ENCODE results near the gene ERN1. TPM values are rescaled to one million over a fixed set of nuclear protein-coding genes. Genes with fewer than 3 reads are reported as not detected.

The ERN1 gene
- total and polyA plus RNA-seq, 2 of the 13 experiments (the other 11 are each of a cell fraction or from before 2014, with no cell fraction given): 6.0 to 12.7 TPM

GRCh38 chr17:64007838-64008282, 122.1 kb downstream of the ERN1 start (continued):
- TF ChIP-seq TCF7 (IDR thresholded peaks at IDR 0.05; ENCODE audit: low read depth) (no peak), AGO2 (optimal IDR thresholded peaks at IDR 0.05; ENCODE audit: low read depth, low read length) (no peak), ZNF235 (CRISPR knock-in tag; IDR thresholded peaks at IDR 0.05; ENCODE audit: borderline replicate concordance) (no peak), NR2F2 (IDR thresholded peaks at IDR 0.05; ENCODE audit: borderline replicate concordance, low read depth) (peak; percentile 61; the same call in 1 of the 2 replicates), ZSCAN25 (CRISPR knock-in tag; IDR thresholded peaks at IDR 0.05) (peak; percentile 70), ZNF292 (CRISPR knock-in tag; IDR thresholded peaks at IDR 0.05; ENCODE audit: borderline replicate concordance, low read depth) (peak; percentile 81; the same call in 1 of the 2 replicates), ZNF232 (CRISPR knock-in tag; IDR thresholded peaks at IDR 0.05; ENCODE audit: borderline replicate concordance) (no peak), RBM22 (optimal IDR thresholded peaks at IDR 0.05; ENCODE audit: low read length) (no peak), NFAT5 (CRISPR knock-in tag; IDR thresholded peaks at IDR 0.05) (no peak), GATAD1 (CRISPR knock-in tag; IDR thresholded peaks at IDR 0.05) (no peak), SOX13 (IDR thresholded peaks at IDR 0.05) (no peak), SOX13 (CRISPR knock-in tag; conservative IDR thresholded peaks at IDR 0.05 in 1 of 2, IDR thresholded peaks at IDR 0.05 in 1 of 2) (0 out of 4 replicates have a peak, but pooled peaks of 1 of the 2 experiments have one; percentile 44), ARNT2 (CRISPR knock-in tag; IDR thresholded peaks at IDR 0.05; ENCODE audit: low read depth) (no peak), ISX (CRISPR knock-in tag; conservative IDR thresholded peaks at IDR 0.05) (no peak), CBFB (CRISPR knock-in tag; IDR thresholded peaks at IDR 0.05) (no peak), RXRB (CRISPR knock-in tag; IDR thresholded peaks at IDR 0.05; ENCODE audit: borderline replicate concordance) (peak; percentile 65; the same call in 1 of the 2 replicates), ZNF34 (CRISPR knock-in tag; IDR thresholded peaks at IDR 0.05; ENCODE audit: borderline replicate concordance) (no peak), PRDM4 (CRISPR knock-in tag; IDR thresholded peaks at IDR 0.05; ENCODE audit: borderline replicate concordance) (no peak), GTF3A (CRISPR knock-in tag; conservative IDR thresholded peaks at IDR 0.05) (no peak), ZNF644 (CRISPR knock-in tag; IDR thresholded peaks at IDR 0.05; ENCODE audit: low read depth) (peak; percentile 76), DZIP1 (CRISPR knock-in tag; IDR thresholded peaks at IDR 0.05) (no peak), ZNF335 (CRISPR knock-in tag; IDR thresholded peaks at IDR 0.05) (no peak)

All from HepG2 (cell line).